ENCODE measurements around the gene OPALIN. TPM values are rescaled to one million over a fixed set of nuclear protein-coding genes. Genes with fewer than 3 reads are reported as not detected.

OPALIN gene
- total and polyA plus RNA-seq, 10 of the 15 experiments (the other 5 are each of a cell fraction or from before 2014, with no cell fraction given): not detected

DNA sequence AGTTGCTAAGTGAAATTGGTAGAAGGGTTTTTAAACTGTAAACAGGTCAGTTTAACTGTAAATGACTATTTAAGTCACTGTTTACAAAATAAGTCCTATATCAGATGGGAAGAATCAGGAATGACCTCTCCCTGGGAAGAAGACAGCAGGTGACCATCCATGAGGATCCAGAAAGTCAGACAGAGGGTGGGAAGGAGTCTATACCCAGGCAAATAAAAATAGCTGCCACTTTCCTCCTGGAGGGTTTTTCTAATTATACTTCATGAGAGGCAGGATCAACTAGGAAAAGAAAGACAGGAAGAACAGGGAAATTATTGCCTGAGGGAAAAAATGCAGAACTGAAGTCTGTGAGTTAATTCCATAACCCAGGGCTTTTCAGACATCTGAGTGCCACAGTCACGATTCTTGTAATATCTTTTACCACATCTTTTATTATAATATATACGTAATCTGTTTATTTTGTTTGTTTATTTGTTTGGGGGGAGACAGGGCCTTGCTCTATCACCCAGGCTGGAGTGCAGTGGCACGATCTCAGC lies 47.6 kb downstream of the OPALIN start:
- ATAC-seq: no peak
- no peaks in the 10 kb centered on the region for H3K4me1 ChIP-seq (ENCODE audit: control insufficient read depth, insufficient read depth, low read length)
- in situ Hi-C loops (cut with MboI): no loop called here
- no peak for TF ChIP-seq DPF2 (IDR thresholded peaks at IDR 0.05)
- TF ChIP-seq, protein P1, sequence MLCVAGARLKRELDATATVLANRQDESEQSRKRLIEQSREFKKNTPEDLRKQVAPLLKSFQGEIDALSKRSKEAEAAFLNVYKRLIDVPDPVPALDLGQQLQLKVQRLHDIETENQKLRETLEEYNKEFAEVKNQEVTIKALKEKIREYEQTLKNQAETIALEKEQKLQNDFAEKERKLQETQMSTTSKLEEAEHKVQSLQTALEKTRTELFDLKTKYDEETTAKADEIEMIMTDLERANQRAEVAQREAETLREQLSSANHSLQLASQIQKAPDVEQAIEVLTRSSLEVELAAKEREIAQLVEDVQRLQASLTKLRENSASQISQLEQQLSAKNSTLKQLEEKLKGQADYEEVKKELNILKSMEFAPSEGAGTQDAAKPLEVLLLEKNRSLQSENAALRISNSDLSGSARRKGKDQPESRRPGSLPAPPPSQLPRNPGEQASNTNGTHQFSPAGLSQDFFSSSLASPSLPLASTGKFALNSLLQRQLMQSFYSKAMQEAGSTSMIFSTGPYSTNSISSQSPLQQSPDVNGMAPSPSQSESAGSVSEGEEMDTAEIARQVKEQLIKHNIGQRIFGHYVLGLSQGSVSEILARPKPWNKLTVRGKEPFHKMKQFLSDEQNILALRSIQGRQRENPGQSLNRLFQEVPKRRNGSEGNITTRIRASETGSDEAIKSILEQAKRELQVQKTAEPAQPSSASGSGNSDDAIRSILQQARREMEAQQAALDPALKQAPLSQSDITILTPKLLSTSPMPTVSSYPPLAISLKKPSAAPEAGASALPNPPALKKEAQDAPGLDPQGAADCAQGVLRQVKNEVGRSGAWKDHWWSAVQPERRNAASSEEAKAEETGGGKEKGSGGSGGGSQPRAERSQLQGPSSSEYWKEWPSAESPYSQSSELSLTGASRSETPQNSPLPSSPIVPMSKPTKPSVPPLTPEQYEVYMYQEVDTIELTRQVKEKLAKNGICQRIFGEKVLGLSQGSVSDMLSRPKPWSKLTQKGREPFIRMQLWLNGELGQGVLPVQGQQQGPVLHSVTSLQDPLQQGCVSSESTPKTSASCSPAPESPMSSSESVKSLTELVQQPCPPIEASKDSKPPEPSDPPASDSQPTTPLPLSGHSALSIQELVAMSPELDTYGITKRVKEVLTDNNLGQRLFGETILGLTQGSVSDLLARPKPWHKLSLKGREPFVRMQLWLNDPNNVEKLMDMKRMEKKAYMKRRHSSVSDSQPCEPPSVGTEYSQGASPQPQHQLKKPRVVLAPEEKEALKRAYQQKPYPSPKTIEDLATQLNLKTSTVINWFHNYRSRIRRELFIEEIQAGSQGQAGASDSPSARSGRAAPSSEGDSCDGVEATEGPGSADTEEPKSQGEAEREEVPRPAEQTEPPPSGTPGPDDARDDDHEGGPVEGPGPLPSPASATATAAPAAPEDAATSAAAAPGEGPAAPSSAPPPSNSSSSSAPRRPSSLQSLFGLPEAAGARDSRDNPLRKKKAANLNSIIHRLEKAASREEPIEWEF (IDR thresholded peaks at IDR 0.05; ENCODE audit: insufficient replicate concordance, low read depth, low read length): no peak
- TF ChIP-seq LARP7 (IDR thresholded peaks at IDR 0.05): no peak
- TF ChIP-seq ZBTB11 (CRISPR knock-in tag; IDR thresholded peaks at IDR 0.05): no peak
- no peak for TF ChIP-seq ZBTB4 (CRISPR knock-in tag; IDR thresholded peaks at IDR 0.05)
- TF ChIP-seq RAD51 (IDR thresholded peaks at IDR 0.05): no peak
- TF ChIP-seq RFX5 (IDR thresholded peaks at IDR 0.05; ENCODE audit: low read depth, low read length): no peak
- TF ChIP-seq MEF2B (IDR thresholded peaks at IDR 0.05; ENCODE audit: partially characterized antibody, poor library complexity, severe bottlenecking): no peak
- TF ChIP-seq SMARCA5 (IDR thresholded peaks at IDR 0.05): no peak
- TF ChIP-seq, protein P2, sequence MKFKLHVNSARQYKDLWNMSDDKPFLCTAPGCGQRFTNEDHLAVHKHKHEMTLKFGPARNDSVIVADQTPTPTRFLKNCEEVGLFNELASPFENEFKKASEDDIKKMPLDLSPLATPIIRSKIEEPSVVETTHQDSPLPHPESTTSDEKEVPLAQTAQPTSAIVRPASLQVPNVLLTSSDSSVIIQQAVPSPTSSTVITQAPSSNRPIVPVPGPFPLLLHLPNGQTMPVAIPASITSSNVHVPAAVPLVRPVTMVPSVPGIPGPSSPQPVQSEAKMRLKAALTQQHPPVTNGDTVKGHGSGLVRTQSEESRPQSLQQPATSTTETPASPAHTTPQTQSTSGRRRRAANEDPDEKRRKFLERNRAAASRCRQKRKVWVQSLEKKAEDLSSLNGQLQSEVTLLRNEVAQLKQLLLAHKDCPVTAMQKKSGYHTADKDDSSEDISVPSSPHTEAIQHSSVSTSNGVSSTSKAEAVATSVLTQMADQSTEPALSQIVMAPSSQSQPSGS (IDR thresholded peaks at IDR 0.05; ENCODE audit: low read length): no peak
- no peak for TF ChIP-seq PAX8 (IDR thresholded peaks at IDR 0.05)
- intact Hi-C loops (cut with micrococcal nuclease; ENCODE audit: unreplicated experiment): no loop called here
- no TSS peak for BruUV-seq (replicated peaks)
- FAIRE-seq: no peak
- DNase-seq (ENCODE audit: low read depth, low spot score): no peak
- ChIA-PET SMC1A (ENCODE audit: uncharacterized antibody, unreplicated experiment) (no interaction called here), POLR2A (no interaction called here), RAD21 (ENCODE audit: unreplicated experiment) (no interaction called here), CTCF (interaction anchor here (1.2 to 2.7 kb wide), 2 partner anchors 17 to 81 kb away, joined by 3 to 12 read pairs; no protein-coding TSS in a partner anchor)
- no peaks in the 10 kb centered on the region for H3K79me2 ChIP-seq (ENCODE audit: control insufficient read depth, insufficient read depth, low read length)
- no peak overlapping the region for H3K4me2 ChIP-seq (ENCODE audit: control insufficient read depth, insufficient read depth)
- H2AFZ ChIP-seq (ENCODE audit: control insufficient read depth, low read depth, low read length): no peak overlapping the region
- H3K4me3 ChIP-seq: no peak overlapping the region
- H4K20me1 ChIP-seq (ENCODE audit: control insufficient read depth, insufficient read depth): no peaks in the 10 kb centered on the region
- peaks cover 0 to 2% of the 10 kb centered on the region in 2 experiments; a peak in 1 of 4 replicates for H3K27me3 ChIP-seq (replicated peaks in 1 of 2; ENCODE audit: control insufficient read depth in 2 of 2, insufficient read depth in 2 of 2, low read length in 1 of 2)
- no peak overlapping the region for H3K27ac ChIP-seq (ENCODE audit: control insufficient read depth, insufficient read depth)
- WGBS (ENCODE audit: insufficient coverage, insufficient replicate concordance, low lambda C conversion rate, missing lambda C conversion rate): 52% methylated on average over 3 of the region's 3 CpGs
- no peak overlapping the region for H3K9ac ChIP-seq (ENCODE audit: control insufficient read depth, insufficient read depth, low read length)
- H3K9me3 ChIP-seq (replicated peaks; ENCODE audit: control insufficient read depth, insufficient read depth, low read length): no peaks in the 10 kb centered on the region
- H3K36me3 ChIP-seq (ENCODE audit: control insufficient read depth in 2 of 2, insufficient read depth in 2 of 2, low read length in 1 of 2): no peaks in the 10 kb centered on the region

Measured in GM12878 (cell line).